Left lung (tissue), 10 donors: ENCODE data around the gene EML1. TPM values are rescaled to one million over a fixed set of nuclear protein-coding genes. Genes with fewer than 3 reads are reported as not detected.

ENCODE experiments used
- ATAC-seq: fragments of 200-7000 bp; cut with Tn5 transposase; one replicate; pipeline ENCODE4 v1.9.1; 2020; ENCODE audit warnings: moderate library complexity
- DNase-seq, 4 donors: peaks; one replicate each; pipeline ENCODE4 v3.0.0-alpha.2; 2013 to 2020
- H3K27ac ChIP-seq, 2 donors: fragments of 200-600 bp; sonication (generic) in 1 of 2; one replicate each; pipeline versions ENCODE4 v1.5.0 to v1.8.0; 2020 to 2021
- H3K27me3 ChIP-seq, 2 donors: fragments of 200-600 bp; sonication (generic) in 1 of 2; one replicate each; pipeline versions ENCODE4 v1.5.0 to v1.8.0; 2020 to 2021
- H3K36me3 ChIP-seq, 2 donors: fragments of 200-600 bp; sonication (generic) in 1 of 2; one replicate each; pipeline versions ENCODE4 v1.5.0 to v1.8.0; 2020 to 2021
- H3K4me1 ChIP-seq, 2 donors: fragments of 200-600 bp; one replicate each; pipeline ENCODE4 v1.8.0; 2021
- H3K4me3 ChIP-seq, 2 donors: fragments of 200-600 bp; sonication (generic) in 1 of 2; one replicate each; pipeline versions ENCODE4 v1.5.0 to v1.8.0; 2020 to 2021; ENCODE audit warnings: mild to moderate bottlenecking in 1 of 2
- H3K9me3 ChIP-seq, 2 donors: fragments of 200-600 bp; sonication (generic) in 1 of 2; one replicate each; pipeline versions ENCODE4 v1.5.0 to v1.8.0; 2020 to 2021
- intact Hi-C, 2 donors: fragments of 100-400 bp; cut with DNase I; formaldehyde crosslinking; loops; one replicate each; pipeline versions ENCODE4 v1.11.2 to v1.14.2; 2022
- polyA plus RNA-seq, 6 donors: library from polyadenylated mRNA; unstranded; fragments of 120-200 nt; gene quantifications; one replicate each; pipeline ENCODE4 v1.2.1, GENCODE V29; 2013; ENCODE audit not compliant: insufficient read length in 6 of 6
- total RNA-seq, 2 donors: library from RNA; stranded (reverse); fragmentation: NEBNext Ultra II Directional; extraction: Animal tissue kit (Norgen Biotek cat#: 25700); gene quantifications; one replicate each; pipeline ENCODE4 v1.2.1, GENCODE V29; 2021
- TF ChIP-seq, protein P1 (sequence below), 2 donors: fragments of 200-600 bp; sonication (generic) in 1 of 2; IDR thresholded peaks; one replicate each; pipeline versions ENCODE4 v1.5.0 to v1.8.0; 2021; ENCODE audit warnings: antibody characterized with exemption in 2 of 2
- donor health status: DM: no; HTN: yes; CAD: no.
- donor health status: DM: no; HTN: no; CAD: no.

Gene EML1
- total and polyA plus RNA-seq, 8 donors = 24.6 to 48.6 (median 42.2) TPM

DNA sequence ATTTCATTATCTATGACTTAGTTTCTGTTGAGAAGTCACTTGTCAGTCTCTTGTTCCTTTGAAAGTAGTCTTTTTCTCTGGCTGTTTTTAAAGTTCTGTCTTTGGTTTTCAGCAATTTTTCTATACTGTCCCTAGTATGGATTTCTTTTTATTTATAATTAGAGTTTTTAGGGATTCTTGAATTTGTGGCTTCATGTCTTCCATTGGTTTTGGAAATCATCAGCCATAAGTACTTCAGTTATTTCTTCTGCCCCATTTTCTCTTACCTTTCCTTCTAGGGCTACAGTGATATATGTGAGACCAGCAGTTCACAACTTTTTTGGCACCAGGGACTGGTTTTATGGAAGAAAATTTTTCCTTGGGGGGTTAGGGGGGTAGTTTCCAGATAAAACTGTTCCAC is 182.0 kb downstream of the EML1 start:
- Histone ChIP-seq H3K27ac (no peak overlapping the region), H3K27me3 (peaks cover 0 to 17% of the 10 kb centered on the region in 2 donors), H3K36me3 (no peaks in the 10 kb centered on the region), H3K9me3 (peaks cover 0 to 4% of the 10 kb centered on the region in 2 donors), H3K4me3 (no peak overlapping the region), H3K4me1 (peaks cover 0 to 9% of the 10 kb centered on the region in 2 donors)
- DNase-seq (no peak), ATAC-seq (no peak)
- intact Hi-C loops = no loop called here
- TF ChIP-seq, protein P1, sequence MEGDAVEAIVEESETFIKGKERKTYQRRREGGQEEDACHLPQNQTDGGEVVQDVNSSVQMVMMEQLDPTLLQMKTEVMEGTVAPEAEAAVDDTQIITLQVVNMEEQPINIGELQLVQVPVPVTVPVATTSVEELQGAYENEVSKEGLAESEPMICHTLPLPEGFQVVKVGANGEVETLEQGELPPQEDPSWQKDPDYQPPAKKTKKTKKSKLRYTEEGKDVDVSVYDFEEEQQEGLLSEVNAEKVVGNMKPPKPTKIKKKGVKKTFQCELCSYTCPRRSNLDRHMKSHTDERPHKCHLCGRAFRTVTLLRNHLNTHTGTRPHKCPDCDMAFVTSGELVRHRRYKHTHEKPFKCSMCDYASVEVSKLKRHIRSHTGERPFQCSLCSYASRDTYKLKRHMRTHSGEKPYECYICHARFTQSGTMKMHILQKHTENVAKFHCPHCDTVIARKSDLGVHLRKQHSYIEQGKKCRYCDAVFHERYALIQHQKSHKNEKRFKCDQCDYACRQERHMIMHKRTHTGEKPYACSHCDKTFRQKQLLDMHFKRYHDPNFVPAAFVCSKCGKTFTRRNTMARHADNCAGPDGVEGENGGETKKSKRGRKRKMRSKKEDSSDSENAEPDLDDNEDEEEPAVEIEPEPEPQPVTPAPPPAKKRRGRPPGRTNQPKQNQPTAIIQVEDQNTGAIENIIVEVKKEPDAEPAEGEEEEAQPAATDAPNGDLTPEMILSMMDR (IDR thresholded peaks at IDR 0.05) = no peak

DNA sequence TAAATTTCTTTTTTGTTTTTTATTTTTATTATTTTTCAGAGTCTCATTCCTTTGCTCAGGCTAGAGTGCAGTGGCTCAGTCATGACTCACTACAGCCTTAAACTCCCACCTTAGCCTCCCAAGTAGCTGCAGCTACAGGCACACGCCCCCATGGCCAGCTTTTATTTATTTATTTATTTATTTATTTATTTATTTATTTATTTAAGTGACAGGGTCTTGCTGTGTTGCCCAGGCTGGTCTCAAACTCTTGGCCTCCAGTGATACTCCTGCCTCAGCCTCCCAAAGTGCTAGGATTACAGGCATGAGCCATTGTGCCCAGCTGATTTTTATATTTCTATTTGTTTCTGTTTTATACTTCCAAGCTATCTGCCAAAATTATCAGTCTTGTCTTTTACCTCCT is 182.8 kb downstream of the EML1 start:
- H3K4me1 ChIP-seq = peaks cover 0 to 9% of the 10 kb centered on the region in 2 donors
- peaks cover 0 to 4% of the 10 kb centered on the region in 2 donors for H3K9me3 ChIP-seq
- DNase-seq (no peak), ATAC-seq (no peak)
- intact Hi-C loops = no loop called here
- H3K27me3 ChIP-seq = peaks cover 0 to 9% of the 10 kb centered on the region in 2 donors
- no peak overlapping the region for H3K4me3 ChIP-seq
- no peak overlapping the region for H3K27ac ChIP-seq
- TF ChIP-seq, protein P1 (IDR thresholded peaks at IDR 0.05) = no peak
- H3K36me3 ChIP-seq = no peaks in the 10 kb centered on the region

DNA sequence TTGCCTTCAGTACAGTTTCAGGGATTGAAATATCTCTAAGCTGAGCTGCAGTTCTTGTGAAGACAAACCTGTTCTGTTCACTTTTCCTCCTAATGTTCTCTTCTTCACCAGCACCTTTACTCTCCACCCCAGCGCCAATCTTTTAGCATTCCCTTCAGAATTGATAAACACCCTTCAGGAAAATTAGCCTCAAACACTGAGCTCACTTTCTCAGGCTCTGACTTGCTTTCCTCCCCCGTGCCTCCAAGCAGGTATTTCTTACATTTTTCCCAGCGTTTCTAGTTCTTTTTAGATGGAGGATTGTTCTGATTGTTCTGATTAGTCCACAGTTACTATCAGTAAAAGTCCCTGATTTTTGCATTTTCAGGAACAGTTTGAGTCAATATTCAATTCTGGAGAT is 183.5 kb downstream of the EML1 start:
- Histone ChIP-seq H3K27me3 (peaks cover 0 to 7% of the 10 kb centered on the region in 2 donors), H3K4me1 (peaks cover 0 to 9% of the 10 kb centered on the region in 2 donors), H3K9me3 (peaks cover 0 to 4% of the 10 kb centered on the region in 2 donors), H3K27ac (no peak overlapping the region), H3K36me3 (no peaks in the 10 kb centered on the region), H3K4me3 (no peak overlapping the region)
- intact Hi-C loops = no loop called here
- ATAC-seq (no peak), DNase-seq (no peak)
- TF ChIP-seq, protein P1 (IDR thresholded peaks at IDR 0.05) = no peak

DNA sequence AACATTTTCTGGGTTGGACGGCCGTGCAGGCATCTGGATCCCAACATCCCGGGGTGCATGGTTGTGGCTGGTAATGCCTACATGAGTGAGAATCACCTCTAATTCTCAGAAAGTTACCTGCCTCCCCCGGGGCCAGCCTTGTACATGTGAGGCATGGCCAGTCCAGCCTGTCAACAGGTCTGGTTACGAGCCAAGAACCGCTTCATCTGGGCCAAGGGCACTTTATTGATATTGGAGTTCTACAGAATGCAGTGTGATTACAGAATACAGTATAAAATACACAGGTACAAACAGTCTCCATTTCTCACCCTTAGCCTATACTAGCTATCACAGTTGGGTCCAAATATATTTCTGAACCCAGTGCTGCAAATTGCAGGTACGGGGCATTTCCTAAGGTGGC is 187.1 kb downstream of the EML1 start:
- no peak overlapping the region for H3K27ac ChIP-seq
- H3K4me1 ChIP-seq = peaks cover 6 to 14% of the 10 kb centered on the region in 2 donors
- TF ChIP-seq, protein P1 (IDR thresholded peaks at IDR 0.05) = no peak
- H3K36me3 ChIP-seq = no peaks in the 10 kb centered on the region
- H3K27me3 ChIP-seq = no peaks in the 10 kb centered on the region
- peaks cover 0 to 4% of the 10 kb centered on the region in 2 donors for H3K9me3 ChIP-seq
- no peak for ATAC-seq
- H3K4me3 ChIP-seq = no peak overlapping the region
- intact Hi-C loops = no loop called here
- DNase-seq = no peak

DNA sequence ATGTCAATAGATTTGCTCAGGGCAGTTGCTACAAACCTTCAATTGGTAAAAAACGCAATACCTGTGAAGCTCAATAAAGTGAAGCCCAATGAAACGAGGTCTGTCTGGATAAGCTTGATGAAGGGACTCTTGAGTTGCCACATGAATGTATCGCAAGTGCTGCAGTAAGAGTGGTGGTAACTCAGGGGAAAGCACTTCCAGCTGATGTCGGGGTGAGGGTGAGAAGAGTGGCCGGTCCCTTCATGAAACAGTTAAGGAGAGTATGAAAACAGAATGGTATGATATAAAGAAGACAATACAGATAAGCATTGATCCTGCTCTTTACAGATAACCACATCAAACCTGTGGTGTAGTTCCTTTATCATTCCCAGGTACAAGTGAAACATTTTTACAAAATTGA is 188.6 kb downstream of the EML1 start:
- Histone ChIP-seq H3K36me3 (no peaks in the 10 kb centered on the region), H3K4me1 (peaks cover 6 to 14% of the 10 kb centered on the region in 2 donors), H3K4me3 (no peak overlapping the region), H3K27ac (no peak overlapping the region), H3K9me3 (no peaks in the 10 kb centered on the region), H3K27me3 (no peaks in the 10 kb centered on the region)
- ATAC-seq = peak; percentile 20
- intact Hi-C loops = no loop called here
- TF ChIP-seq, protein P1 (IDR thresholded peaks at IDR 0.05) = no peak
- DNase-seq = no peak
